ENCODE data around the gene GPX7. TPM values are rescaled to one million over a fixed set of nuclear protein-coding genes. Genes with fewer than 3 reads are reported as not detected.

The GPX7 gene
- total and polyA plus RNA-seq, 12 donors, result 4.2 to 81.5 (median 15.5) TPM

- 57 to 69% (median 61%) methylated on average over 11 of the region's 11 CpGs for WGBS, 4 donors
These were observed 34.8 kb downstream of the GPX7 start for GRCh38 chr1:52636721-52637695.

DNA sequence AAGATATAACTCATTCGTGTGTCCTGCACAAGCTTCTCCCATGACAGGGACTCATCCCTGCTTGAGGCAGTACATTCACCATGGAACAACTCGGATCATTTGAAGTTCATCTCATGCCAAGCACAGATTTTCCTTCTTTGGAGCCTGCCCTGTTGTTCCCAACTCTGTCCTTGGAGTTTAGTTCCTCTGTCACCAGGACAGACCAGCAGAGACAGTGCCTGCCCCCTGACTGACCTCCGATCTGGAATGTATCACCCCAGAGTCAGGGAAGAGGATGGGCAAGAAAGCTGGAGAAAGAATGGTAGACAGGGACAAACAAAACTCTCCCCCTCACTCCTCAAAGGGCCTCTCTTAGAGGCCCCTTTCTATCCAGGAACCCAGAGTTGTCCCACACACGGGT is 35.8 kb downstream of the GPX7 start:
- Histone ChIP-seq H3K27me3 (peaks cover 8% of the 10 kb centered on the region), H3K27ac (no peak overlapping the region), H3K9me3 (replicated peaks in 1 of 3) (no peaks in the 10 kb centered on the region), H3K36me3 (replicated peaks in 1 of 2) (no peaks in the 10 kb centered on the region), H3K4me1 (replicated peaks in 1 of 2) (peaks cover 1 to 6% of the 10 kb centered on the region in 2 donors), H3K4me3 (no peak overlapping the region)
- TF ChIP-seq, protein P1, sequence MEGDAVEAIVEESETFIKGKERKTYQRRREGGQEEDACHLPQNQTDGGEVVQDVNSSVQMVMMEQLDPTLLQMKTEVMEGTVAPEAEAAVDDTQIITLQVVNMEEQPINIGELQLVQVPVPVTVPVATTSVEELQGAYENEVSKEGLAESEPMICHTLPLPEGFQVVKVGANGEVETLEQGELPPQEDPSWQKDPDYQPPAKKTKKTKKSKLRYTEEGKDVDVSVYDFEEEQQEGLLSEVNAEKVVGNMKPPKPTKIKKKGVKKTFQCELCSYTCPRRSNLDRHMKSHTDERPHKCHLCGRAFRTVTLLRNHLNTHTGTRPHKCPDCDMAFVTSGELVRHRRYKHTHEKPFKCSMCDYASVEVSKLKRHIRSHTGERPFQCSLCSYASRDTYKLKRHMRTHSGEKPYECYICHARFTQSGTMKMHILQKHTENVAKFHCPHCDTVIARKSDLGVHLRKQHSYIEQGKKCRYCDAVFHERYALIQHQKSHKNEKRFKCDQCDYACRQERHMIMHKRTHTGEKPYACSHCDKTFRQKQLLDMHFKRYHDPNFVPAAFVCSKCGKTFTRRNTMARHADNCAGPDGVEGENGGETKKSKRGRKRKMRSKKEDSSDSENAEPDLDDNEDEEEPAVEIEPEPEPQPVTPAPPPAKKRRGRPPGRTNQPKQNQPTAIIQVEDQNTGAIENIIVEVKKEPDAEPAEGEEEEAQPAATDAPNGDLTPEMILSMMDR (IDR thresholded peaks at IDR 0.05), result no peak
- TF ChIP-seq POLR2A (IDR thresholded peaks at IDR 0.05), result no peak
- intact Hi-C loops (cut with DNase I), result no loop called here
- 74 to 78% (median 77%) methylated on average over 4 of the region's 4 CpGs for WGBS, 4 donors
- DNase-seq, result peak in 1 of 7 donors; percentile 27

More at GRCh38 chr1:52636721-52637695, 34.8 kb downstream of the GPX7 start:
- peak overlapping the region in 1 of 5 donors; percentile 45 for H3K27ac ChIP-seq
- peaks cover 13% of the 10 kb centered on the region for H3K27me3 ChIP-seq
- H3K36me3 ChIP-seq (replicated peaks in 1 of 2), result no peaks in the 10 kb centered on the region
- no peaks in the 10 kb centered on the region for H3K9me3 ChIP-seq (replicated peaks in 1 of 3)
- DNase-seq, result peak in 1 of 7 donors; percentile 51
- H3K4me1 ChIP-seq (replicated peaks in 1 of 2), result peaks cover 4 to 15% of the 10 kb centered on the region in 2 donors
- no peak overlapping the region for H3K4me3 ChIP-seq
- no peak for TF ChIP-seq POLR2A (IDR thresholded peaks at IDR 0.05)
- TF ChIP-seq, protein P1 (IDR thresholded peaks at IDR 0.05), result no peak
- intact Hi-C loops (cut with DNase I), result no loop called here

DNA sequence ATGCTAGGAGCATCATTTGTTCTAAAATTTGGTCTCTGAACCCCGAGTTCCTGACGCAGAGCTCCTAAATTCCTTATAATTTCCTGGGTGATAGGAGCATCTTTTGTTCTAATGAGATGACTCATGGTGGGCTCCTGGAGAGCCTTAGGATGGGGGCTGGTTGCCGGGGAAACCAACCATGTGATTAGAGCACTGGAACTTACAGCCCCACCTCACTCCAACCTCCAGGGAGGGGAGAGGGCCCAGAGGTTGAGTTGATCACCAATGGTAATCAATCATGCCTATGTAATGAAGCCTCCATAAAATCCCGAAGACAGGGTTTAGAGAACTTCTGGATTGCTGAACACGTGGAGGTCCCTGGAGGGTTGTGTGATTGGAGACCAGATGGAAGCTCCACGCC is 38.5 kb downstream of the GPX7 start:
- no peak overlapping the region for H3K27ac ChIP-seq
- 88 to 92% (median 91%) methylated on average over 6 of the region's 6 CpGs for WGBS, 4 donors
- no peak overlapping the region for H3K4me3 ChIP-seq
- no peaks in the 10 kb centered on the region for H3K4me1 ChIP-seq (replicated peaks in 1 of 2)
- H3K9me3 ChIP-seq (replicated peaks in 1 of 3), result no peaks in the 10 kb centered on the region
- H3K36me3 ChIP-seq (replicated peaks in 1 of 2), result no peaks in the 10 kb centered on the region
- TF ChIP-seq, protein P1 (IDR thresholded peaks at IDR 0.05), result no peak
- no peak for TF ChIP-seq POLR2A (IDR thresholded peaks at IDR 0.05)
- H3K27me3 ChIP-seq, result no peaks in the 10 kb centered on the region
- intact Hi-C loops (cut with DNase I), result no loop called here
- no peak for DNase-seq

DNA sequence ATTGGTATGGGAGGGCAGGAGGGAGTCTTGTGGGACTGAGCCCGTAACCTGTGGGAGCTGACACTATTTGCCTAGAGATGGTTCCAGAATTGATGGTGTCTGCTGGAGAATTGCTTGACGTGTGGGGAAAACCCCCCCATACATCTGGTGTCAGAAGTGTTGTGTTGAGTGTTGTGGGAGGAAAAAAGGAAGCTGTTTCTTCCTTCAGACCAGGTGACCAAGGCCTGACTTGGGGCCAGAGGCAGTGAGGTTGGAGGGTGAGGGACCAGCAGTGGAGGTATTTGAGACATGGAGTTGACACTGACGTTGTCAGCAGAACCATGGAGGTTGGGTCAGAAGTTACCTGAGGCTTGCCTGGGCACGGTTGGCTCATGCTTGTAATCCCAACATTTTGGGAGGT is 39.1 kb downstream of the GPX7 start:
- no peak for DNase-seq
- Histone ChIP-seq H3K9me3 (replicated peaks in 1 of 3) (no peaks in the 10 kb centered on the region), H3K36me3 (replicated peaks in 1 of 2) (no peaks in the 10 kb centered on the region), H3K4me1 (replicated peaks in 1 of 2) (no peaks in the 10 kb centered on the region), H3K27me3 (no peaks in the 10 kb centered on the region), H3K27ac (no peak overlapping the region), H3K4me3 (no peak overlapping the region)
- intact Hi-C loops (cut with DNase I), result no loop called here
- 68 to 88% (median 77%) methylated on average over 4 of the region's 4 CpGs for WGBS, 4 donors
- TF ChIP-seq POLR2A (IDR thresholded peaks at IDR 0.05), result no peak
- TF ChIP-seq, protein P1 (IDR thresholded peaks at IDR 0.05), result no peak
